Lung (tissue), 12 donors: ENCODE measurements around the gene CDC6. TPM values are rescaled to one million over a fixed set of nuclear protein-coding genes. Genes with fewer than 3 reads are reported as not detected.

Source experiments
- ATAC-seq: fragments of 200-7000 bp; cut with Tn5 transposase; one replicate; pipeline ENCODE4 v1.9.1; 2020; ENCODE audit warnings: moderate number of reproducible peaks; ENCODE audit not compliant: insufficient read depth, low FRiP score
- DNase-seq, 3 donors: peaks; one replicate each; pipeline ENCODE4 v3.0.0-alpha.2; 2013 to 2017
- H3K27ac ChIP-seq, 2 donors: one replicate each; pipeline ENCODE4 v1.5.1; 2013; ENCODE audit warnings: mild to moderate bottlenecking in 2 of 2, moderate library complexity in 2 of 2, control low read depth in 1 of 2, inconsistent platforms in 1 of 2, low read depth in 1 of 2, low read length in 1 of 2
- H3K27me3 ChIP-seq, 3 donors: one replicate each; pipeline ENCODE4 v1.5.1; 2013; ENCODE audit warnings: low read length in 2 of 3; ENCODE audit not compliant: control insufficient read depth in 3 of 3, insufficient read depth in 3 of 3
- H3K36me3 ChIP-seq, 4 donors: one replicate each; pipeline ENCODE4 v1.5.1; 2013; ENCODE audit warnings: low read length in 4 of 4, mild to moderate bottlenecking in 1 of 4, moderate library complexity in 1 of 4; ENCODE audit not compliant: control insufficient read depth in 4 of 4, insufficient read depth in 4 of 4
- H3K4me1 ChIP-seq, 5 donors: one replicate each; pipeline ENCODE4 v1.5.1; 2013; ENCODE audit warnings: low read length in 5 of 5, mild to moderate bottlenecking in 2 of 5, moderate library complexity in 1 of 5; ENCODE audit not compliant: control insufficient read depth in 5 of 5, insufficient read depth in 5 of 5
- H3K4me3 ChIP-seq: one replicate; pipeline ENCODE4 v1.5.1; 2013; ENCODE audit warnings: mild to moderate bottlenecking, control low read depth, moderate library complexity
- H3K9ac ChIP-seq, 2 donors: one replicate each; pipeline ENCODE4 v1.5.1; 2013; ENCODE audit warnings: low read length in 2 of 2, control low read depth in 1 of 2; ENCODE audit not compliant: insufficient read depth in 1 of 2
- H3K9me3 ChIP-seq, 4 donors: one replicate each; pipeline ENCODE4 v1.5.1; 2013; ENCODE audit warnings: low read length in 3 of 4, mild to moderate bottlenecking in 1 of 4, moderate library complexity in 1 of 4; ENCODE audit not compliant: control insufficient read depth in 4 of 4, insufficient read depth in 3 of 4
- WGBS, 2 donors: extraction: QIAGEN DNeasy Blood & Tissue Kit; methylation state at CpG; one replicate each; pipeline ENCODE4 v1.1.7; 2013; 5-methylcytosine and 5-hydroxymethylcytosine counted together
- polyA plus RNA-seq, 2 donors: library from polyadenylated mRNA; stranded (reverse); fragments of 200-250 nt; gene quantifications; one replicate each; pipeline ENCODE4 v1.2.1, GENCODE V29; 2013
- total RNA-seq, 2 donors: library from RNA; depleted of rRNA in 1 of 2; stranded (reverse); fragments of >200 nt in 1 of 2; gene quantifications; one replicate each; pipeline ENCODE4 v1.2.1, GENCODE V29; 2014 to 2021
- TF ChIP-seq, protein P1 (sequence below): IDR thresholded peaks from 2 replicates; pipeline ENCODE4 v1.5.1; 2012; ENCODE audit warnings: mild to moderate bottlenecking; ENCODE audit errors: control extremely low read depth, extremely low read depth
- donor health status: control.
- donor health status: control.
- donor health status: Bipolar disorder and iron deficiency.
- donor health status: healthy.
- donor health status: DM: yes; HTN: yes; CAD: no.

The CDC6 gene
- total and polyA plus RNA-seq, 4 donors: 3.3 to 6.0 (median 5.6) TPM

DNA sequence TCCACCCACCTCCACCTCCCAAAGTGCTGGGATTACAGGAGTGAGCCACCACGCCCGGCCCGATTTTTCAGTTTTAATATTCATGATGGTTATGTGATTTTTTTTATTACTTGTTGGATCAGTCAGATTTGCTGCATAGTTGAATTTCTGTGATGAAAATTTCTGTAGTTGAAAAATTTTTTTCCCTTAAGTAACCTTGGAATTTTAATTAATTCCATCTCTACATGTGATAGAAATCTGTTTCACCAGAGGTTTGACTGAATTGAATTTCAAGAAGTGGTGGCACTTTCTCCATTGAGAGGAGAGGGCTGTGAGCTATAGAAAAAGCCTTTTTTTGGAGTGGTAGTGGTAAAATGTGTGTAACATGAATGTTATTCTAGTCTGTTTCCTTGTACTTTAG, 43.9 kb upstream of the CDC6 start:
- Histone ChIP-seq H3K9me3 (no peaks in the 10 kb centered on the region), H3K4me3 (no peak overlapping the region), H3K27me3 (no peaks in the 10 kb centered on the region), H3K9ac (no peak overlapping the region), H3K4me1 (peaks cover 0 to 13% (median 3%) of the 10 kb centered on the region in 5 donors), H3K36me3 (peaks cover 0 to 2% (median under 1%) of the 10 kb centered on the region in 4 donors), H3K27ac (no peak overlapping the region)
- no peak for DNase-seq
- TF ChIP-seq, protein P1, sequence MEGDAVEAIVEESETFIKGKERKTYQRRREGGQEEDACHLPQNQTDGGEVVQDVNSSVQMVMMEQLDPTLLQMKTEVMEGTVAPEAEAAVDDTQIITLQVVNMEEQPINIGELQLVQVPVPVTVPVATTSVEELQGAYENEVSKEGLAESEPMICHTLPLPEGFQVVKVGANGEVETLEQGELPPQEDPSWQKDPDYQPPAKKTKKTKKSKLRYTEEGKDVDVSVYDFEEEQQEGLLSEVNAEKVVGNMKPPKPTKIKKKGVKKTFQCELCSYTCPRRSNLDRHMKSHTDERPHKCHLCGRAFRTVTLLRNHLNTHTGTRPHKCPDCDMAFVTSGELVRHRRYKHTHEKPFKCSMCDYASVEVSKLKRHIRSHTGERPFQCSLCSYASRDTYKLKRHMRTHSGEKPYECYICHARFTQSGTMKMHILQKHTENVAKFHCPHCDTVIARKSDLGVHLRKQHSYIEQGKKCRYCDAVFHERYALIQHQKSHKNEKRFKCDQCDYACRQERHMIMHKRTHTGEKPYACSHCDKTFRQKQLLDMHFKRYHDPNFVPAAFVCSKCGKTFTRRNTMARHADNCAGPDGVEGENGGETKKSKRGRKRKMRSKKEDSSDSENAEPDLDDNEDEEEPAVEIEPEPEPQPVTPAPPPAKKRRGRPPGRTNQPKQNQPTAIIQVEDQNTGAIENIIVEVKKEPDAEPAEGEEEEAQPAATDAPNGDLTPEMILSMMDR: no peak
- 93 to 98% methylated on average over 3 of the region's 3 CpGs for WGBS, 2 donors
- no peak for ATAC-seq

DNA sequence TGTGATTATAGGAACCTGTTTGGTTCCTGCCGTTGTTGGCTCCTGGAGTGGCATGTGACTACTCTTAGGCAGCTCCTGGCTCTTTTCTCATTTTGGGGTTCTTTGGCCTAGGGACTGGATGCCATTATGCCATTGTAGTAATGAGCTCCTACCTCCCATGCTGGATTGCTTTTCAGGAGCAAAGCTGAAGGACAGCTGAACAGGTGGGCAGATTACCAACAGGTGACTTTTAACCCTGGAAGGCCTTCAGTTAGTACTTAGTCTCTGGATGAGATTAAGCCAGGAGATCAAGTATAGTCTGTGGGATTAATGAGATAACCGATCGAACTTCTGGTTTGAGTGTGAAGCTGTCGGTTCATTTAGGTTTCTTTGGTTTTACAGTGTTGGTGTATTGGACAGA, 43.4 kb upstream of the CDC6 start:
- no peaks in the 10 kb centered on the region for H3K9me3 ChIP-seq
- H3K4me1 ChIP-seq: peaks cover 0 to 13% (median 3%) of the 10 kb centered on the region in 5 donors
- TF ChIP-seq, protein P1: no peak
- DNase-seq (no peak), ATAC-seq (no peak)
- H3K36me3 ChIP-seq: peaks cover 0 to 2% (median under 1%) of the 10 kb centered on the region in 4 donors
- no peak overlapping the region for H3K4me3 ChIP-seq
- no peaks in the 10 kb centered on the region for H3K27me3 ChIP-seq
- no peak overlapping the region for H3K27ac ChIP-seq
- WGBS, 2 donors: 82 to 90% methylated on average over 4 of the region's 4 CpGs
- H3K9ac ChIP-seq: no peak overlapping the region

DNA sequence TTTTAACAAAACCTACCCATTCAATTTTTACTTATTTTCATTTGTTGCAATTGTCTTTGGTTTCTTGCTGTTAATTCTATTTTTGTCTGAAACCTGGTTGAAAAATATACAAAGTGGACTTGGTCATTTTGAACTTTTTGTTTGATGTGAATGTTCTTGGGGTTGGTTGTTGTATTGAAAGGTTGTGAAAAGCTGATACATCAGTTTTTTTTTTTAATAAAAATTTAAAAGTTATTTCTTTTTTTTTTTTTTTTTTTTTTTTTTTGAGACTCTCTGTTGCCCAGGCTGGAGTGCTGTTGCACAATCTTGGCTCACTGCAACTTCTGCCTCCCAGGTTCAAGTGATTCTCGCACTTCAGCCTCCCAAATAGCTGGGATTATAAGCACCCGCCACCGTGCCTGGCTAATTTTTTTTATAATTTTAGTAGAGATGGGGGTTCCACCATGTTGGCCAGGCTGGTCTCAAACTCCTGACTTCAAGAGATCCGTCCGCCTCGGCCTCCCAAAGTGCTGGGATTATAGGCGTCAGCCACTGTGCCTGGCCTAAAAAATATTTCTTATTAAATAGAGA, 39.7 kb upstream of the CDC6 start:
- Histone ChIP-seq H3K4me3 (no peak overlapping the region), H3K9ac (no peak overlapping the region), H3K9me3 (no peaks in the 10 kb centered on the region), H3K4me1 (peaks cover 0 to 12% (median 0%) of the 10 kb centered on the region in 5 donors), H3K27ac (no peak overlapping the region), H3K27me3 (no peaks in the 10 kb centered on the region), H3K36me3 (peaks cover 0 to 4% (median 0%) of the 10 kb centered on the region in 4 donors)
- ATAC-seq: no peak
- TF ChIP-seq, protein P1: no peak
- DNase-seq: no peak
- 72 to 75% methylated on average over 7 of the region's 7 CpGs for WGBS, 2 donors

DNA sequence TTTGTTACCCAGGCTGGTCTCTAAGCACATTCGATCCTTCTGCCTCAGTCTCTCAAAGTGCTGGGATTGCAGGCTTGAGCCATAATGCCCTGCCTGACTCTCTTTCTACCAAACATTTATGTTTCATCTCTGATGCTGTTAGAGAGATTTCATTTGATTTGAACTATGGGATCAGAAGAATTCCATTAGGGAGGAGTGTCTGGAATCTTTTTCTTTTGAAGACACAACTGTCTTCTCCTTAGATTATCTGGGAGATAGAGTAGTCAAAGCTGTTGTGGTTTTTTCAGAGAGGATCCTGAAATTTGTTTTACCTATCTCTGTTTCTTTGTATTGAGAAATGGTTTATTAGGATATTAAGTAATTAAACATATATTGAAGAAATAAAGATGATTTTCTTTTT, 39.2 kb upstream of the CDC6 start:
- Histone ChIP-seq H3K4me3 (no peak overlapping the region), H3K4me1 (peaks cover 0 to 14% (median 0%) of the 10 kb centered on the region in 5 donors), H3K9me3 (no peaks in the 10 kb centered on the region), H3K27me3 (no peaks in the 10 kb centered on the region), H3K36me3 (peaks cover 0 to 4% (median 0%) of the 10 kb centered on the region in 4 donors), H3K27ac (no peak overlapping the region), H3K9ac (no peak overlapping the region)
- no peak for DNase-seq
- no peak for ATAC-seq
- 92 to 96% methylated on average over 1 of the region's 1 CpG for WGBS, 2 donors
- TF ChIP-seq, protein P1: no peak
